Activated T-cell treated with anti-CD3 and anti-CD28 coated beads for 4 hours (primary cell): ENCODE measurements around the gene TRIM46.
"Not testable (repeated sequence)": the region's sequence is repeated elsewhere in the genome, so short reads cannot be mapped to it uniquely, and the experiment has no call there.

Experiments used
- DNase-seq: peaks from one replicate; pipeline ENCODE4 v3.0.0-alpha.2; 2020

TRIM46 gene

GRCh38 chr1:155233502-155233901 lies 59.9 kb downstream of the TRIM46 start:
- not testable (repeated sequence) for DNase-seq
